Activated B cell treated with CpG ODN at 0.5 μM for 24 hours (primary cell): Measurements from ENCODE around the gene VPS11. TPM values are rescaled to one million over a fixed set of nuclear protein-coding genes. Genes with fewer than 3 reads are reported as not detected.

Source experiments
- ATAC-seq: fragments of 200-7000 bp; cut with Tn5 transposase; one replicate; pipeline ENCODE4 v1.10.0; 2021; ENCODE audit warnings: low read depth, mild to moderate bottlenecking, moderate library complexity
- CTCF ChIA-PET: fragments of 350-600 bp; sonication (Branson Sonifier 250); formaldehyde crosslinking; loops from one replicate; lab custom pipeline; 2021; ENCODE audit warnings: antibody characterized with exemption; lab: Charles Lee
- POLR2A ChIA-PET: fragments of 350-600 bp; sonication (Branson Sonifier 250); formaldehyde crosslinking; loops from one replicate; lab custom pipeline; 2021; ENCODE audit warnings: antibody characterized with exemption; lab: Charles Lee
- DNase-seq: peaks from one replicate; pipeline ENCODE4 v3.0.0; 2022
- H3K27ac Mint-ChIP-seq: one replicate; pipeline ENCODE4 v1.8.0; 2020; ENCODE audit warnings: mixed read lengths
- H3K27me3 Mint-ChIP-seq: one replicate; pipeline ENCODE4 v1.8.0; 2021; ENCODE audit warnings: mixed read lengths
- H3K36me3 Mint-ChIP-seq: one replicate; pipeline ENCODE4 v1.8.0; 2021; ENCODE audit warnings: low read depth, mixed read lengths
- H3K4me1 Mint-ChIP-seq: one replicate; pipeline ENCODE4 v1.8.0; 2021; ENCODE audit warnings: mixed read lengths
- H3K4me3 Mint-ChIP-seq: one replicate; pipeline ENCODE4 v1.8.0; 2020; ENCODE audit warnings: mild to moderate bottlenecking, mixed read lengths
- H3K9me3 Mint-ChIP-seq: one replicate; pipeline ENCODE4 v1.8.0; 2020; ENCODE audit warnings: mixed read lengths
- intact Hi-C: fragments of 100-400 bp; cut with micrococcal nuclease; formaldehyde crosslinking; loops from one replicate; pipeline ENCODE4 v1.15.1; 2024
- total RNA-seq: library from RNA; stranded (reverse); gene quantifications from 2 replicates; pipeline ENCODE4 v1.2.3, GENCODE V29; 2022
- TF ChIP-seq, protein P1 (sequence below): fragments of 200-600 bp; IDR thresholded peaks from one replicate; pipeline ENCODE4 v1.8.0; 2022; ENCODE audit warnings: antibody characterized with exemption, mild to moderate bottlenecking

Gene VPS11
- total RNA-seq, 1 donor from 2014 or later = 53.6 TPM

GRCh38 chr11:119044708-119045107, 22.9 kb upstream of the VPS11 start:
- Mint-ChIP-seq H3K9me3 (no peaks in the 10 kb centered on the region), H3K27me3 (no peaks in the 10 kb centered on the region), H3K27ac (no peak overlapping the region), H3K36me3 (peaks cover 53% of the 10 kb centered on the region), H3K4me3 (no peak overlapping the region), H3K4me1 (peaks cover 3% of the 10 kb centered on the region)
- no peak for ATAC-seq
- intact Hi-C loops = no loop called here
- CTCF ChIA-PET = no interaction called here
- TF ChIP-seq, protein P1, sequence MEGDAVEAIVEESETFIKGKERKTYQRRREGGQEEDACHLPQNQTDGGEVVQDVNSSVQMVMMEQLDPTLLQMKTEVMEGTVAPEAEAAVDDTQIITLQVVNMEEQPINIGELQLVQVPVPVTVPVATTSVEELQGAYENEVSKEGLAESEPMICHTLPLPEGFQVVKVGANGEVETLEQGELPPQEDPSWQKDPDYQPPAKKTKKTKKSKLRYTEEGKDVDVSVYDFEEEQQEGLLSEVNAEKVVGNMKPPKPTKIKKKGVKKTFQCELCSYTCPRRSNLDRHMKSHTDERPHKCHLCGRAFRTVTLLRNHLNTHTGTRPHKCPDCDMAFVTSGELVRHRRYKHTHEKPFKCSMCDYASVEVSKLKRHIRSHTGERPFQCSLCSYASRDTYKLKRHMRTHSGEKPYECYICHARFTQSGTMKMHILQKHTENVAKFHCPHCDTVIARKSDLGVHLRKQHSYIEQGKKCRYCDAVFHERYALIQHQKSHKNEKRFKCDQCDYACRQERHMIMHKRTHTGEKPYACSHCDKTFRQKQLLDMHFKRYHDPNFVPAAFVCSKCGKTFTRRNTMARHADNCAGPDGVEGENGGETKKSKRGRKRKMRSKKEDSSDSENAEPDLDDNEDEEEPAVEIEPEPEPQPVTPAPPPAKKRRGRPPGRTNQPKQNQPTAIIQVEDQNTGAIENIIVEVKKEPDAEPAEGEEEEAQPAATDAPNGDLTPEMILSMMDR = no peak
- POLR2A ChIA-PET = interaction anchor here (1.0 kb wide), 1 partner anchor 12 kb away, joined by 3 read pairs; no protein-coding TSS in a partner anchor
- DNase-seq = no peak

GRCh38 chr11:119046489-119046888, 21.1 kb upstream of the VPS11 start:
- Mint-ChIP-seq H3K9me3 (no peaks in the 10 kb centered on the region), H3K36me3 (peaks cover 69% of the 10 kb centered on the region), H3K27ac (no peak overlapping the region), H3K4me1 (peaks cover 6% of the 10 kb centered on the region), H3K4me3 (no peak overlapping the region), H3K27me3 (no peaks in the 10 kb centered on the region)
- ATAC-seq (no peak), DNase-seq (no peak)
- TF ChIP-seq, protein P1 = no peak
- CTCF ChIA-PET = no interaction called here
- POLR2A ChIA-PET = interaction anchor here (0.6 to 0.9 kb wide), 2 partner anchors 15 to 21 kb away, joined by 3 to 5 read pairs; partner anchors contain the start of gene VPS11
- intact Hi-C loops = no loop called here

DNA sequence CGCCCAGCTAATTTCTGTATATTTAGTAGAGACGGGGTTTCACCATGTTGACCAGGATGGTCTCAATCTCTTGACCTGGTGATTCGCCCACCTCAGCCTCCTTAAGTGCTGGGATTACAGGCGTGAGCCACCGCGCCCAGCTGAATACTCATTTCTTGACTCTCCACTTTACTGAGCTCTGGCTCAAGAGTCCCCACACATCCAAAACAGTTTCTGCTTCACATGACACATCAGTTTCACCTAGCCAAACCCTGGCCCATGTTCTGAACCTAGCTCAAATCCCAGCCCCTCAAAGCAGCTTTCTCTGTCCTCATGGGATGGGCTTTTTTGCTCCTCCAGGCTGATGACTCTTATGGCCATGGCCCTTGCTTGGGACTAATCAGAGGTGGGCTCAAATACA, 20.4 kb upstream of the VPS11 start:
- POLR2A ChIA-PET = interaction anchor here (0.9 to 1.0 kb wide), 2 partner anchors 20 to 62 kb away, joined by 3 read pairs; partner anchors contain the start of gene VPS11
- no peak for ATAC-seq

DNA sequence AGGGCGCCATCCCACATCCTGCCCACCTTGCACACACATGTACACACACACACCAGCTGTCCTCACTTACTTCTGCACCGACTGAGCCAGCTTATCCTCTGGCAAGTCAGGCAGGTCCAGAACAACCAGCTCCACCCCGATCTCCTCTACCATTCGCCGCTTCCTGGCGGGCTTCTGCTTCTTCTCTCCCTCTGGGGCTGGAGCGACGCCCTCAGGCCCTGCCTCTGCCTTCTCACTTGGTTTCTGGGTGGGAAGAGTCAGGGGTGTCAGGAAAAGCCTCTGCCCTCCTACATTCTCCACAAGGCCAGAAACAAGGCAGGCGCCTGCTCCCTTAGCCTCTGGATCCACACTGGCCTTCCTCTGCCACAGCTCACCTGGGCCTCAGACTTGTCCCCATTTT, 19.0 kb upstream of the VPS11 start:
- ChIA-PET POLR2A (interaction anchor here (0.5 to 0.6 kb wide), 2 partner anchors 26 to 37 kb away, joined by 3 to 6 read pairs; no protein-coding TSS in a partner anchor), CTCF (no interaction called here)
- TF ChIP-seq, protein P1 = no peak
- no peak for ATAC-seq
- no peaks in the 10 kb centered on the region for H3K27me3 Mint-ChIP-seq
- DNase-seq = no peak
- H3K4me1 Mint-ChIP-seq = peaks cover 23% of the 10 kb centered on the region
- H3K36me3 Mint-ChIP-seq = peaks cover 91% of the 10 kb centered on the region
- no peaks in the 10 kb centered on the region for H3K9me3 Mint-ChIP-seq
- H3K4me3 Mint-ChIP-seq = no peak overlapping the region
- intact Hi-C loops = no loop called here
- H3K27ac Mint-ChIP-seq = no peak overlapping the region

More for the DNA sequence above, 20.4 kb upstream of the VPS11 start:
- peaks cover 14% of the 10 kb centered on the region for H3K4me1 Mint-ChIP-seq
- no peak overlapping the region for H3K4me3 Mint-ChIP-seq
- H3K36me3 Mint-ChIP-seq = peaks cover 76% of the 10 kb centered on the region
- no peak for DNase-seq
- CTCF ChIA-PET = no interaction called here
- no peaks in the 10 kb centered on the region for H3K27me3 Mint-ChIP-seq
- H3K27ac Mint-ChIP-seq = no peak overlapping the region
- intact Hi-C loops = no loop called here
- H3K9me3 Mint-ChIP-seq = no peaks in the 10 kb centered on the region
- TF ChIP-seq, protein P1 = no peak

DNA sequence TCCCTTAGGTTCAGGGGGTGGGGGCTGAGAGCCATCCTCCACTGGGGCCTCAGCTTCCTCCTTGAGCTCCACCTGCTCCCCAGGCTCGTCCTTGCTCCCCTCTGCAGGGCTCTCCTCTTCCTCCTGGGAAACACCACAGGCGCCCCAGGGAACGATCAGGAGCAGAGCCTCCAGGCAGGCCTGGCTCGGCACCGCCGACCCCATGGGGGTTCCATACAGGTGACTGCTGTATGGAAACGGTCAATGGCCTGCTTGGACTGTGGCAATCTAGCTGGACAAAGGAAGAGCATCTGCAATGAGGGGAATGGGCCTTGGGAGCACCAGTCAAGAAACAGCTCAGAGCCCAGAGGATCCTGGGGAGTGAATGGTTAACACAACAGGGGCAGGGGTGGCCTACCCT, 18.5 kb upstream of the VPS11 start:
- TF ChIP-seq, protein P1 = no peak
- H3K27me3 Mint-ChIP-seq = no peaks in the 10 kb centered on the region
- H3K27ac Mint-ChIP-seq = no peak overlapping the region
- intact Hi-C loops = no loop called here
- H3K36me3 Mint-ChIP-seq = peaks cover 95% of the 10 kb centered on the region
- DNase-seq = no peak
- ChIA-PET CTCF (no interaction called here), POLR2A (interaction anchor here (0.6 kb wide), 1 partner anchor 26 kb away, joined by 6 read pairs; no protein-coding TSS in a partner anchor)
- ATAC-seq = no peak
- peaks cover 23% of the 10 kb centered on the region for H3K4me1 Mint-ChIP-seq
- no peak overlapping the region for H3K4me3 Mint-ChIP-seq
- H3K9me3 Mint-ChIP-seq = no peaks in the 10 kb centered on the region
